Fibroblast of skin of back (primary cell): ENCODE data around the gene ZNF112. TPM values are rescaled to one million over a fixed set of nuclear protein-coding genes. Genes with fewer than 3 reads are reported as not detected.
"Not testable (repeated sequence)": the region's sequence is repeated elsewhere in the genome, so short reads cannot be mapped to it uniquely, and the experiment has no call there.

Experiments used
- DNase-seq: peaks from one replicate; pipeline ENCODE4 v3.0.0-alpha.2; 2013
- polyA plus RNA-seq, 2 experiments: library from polyadenylated mRNA; unstranded; fragments of 120-200 nt; gene quantifications; one replicate each; pipeline ENCODE4 v1.2.1, GENCODE V29; 2013; ENCODE audit not compliant: insufficient read length in 2 of 2

ZNF112 gene
- 2.7 TPM for polyA plus RNA-seq (2013, experiment 1 of 2; ENCODE audit: insufficient read length)
- polyA plus RNA-seq (2013, experiment 2 of 2; ENCODE audit: insufficient read length) = 3.1 TPM

DNA sequence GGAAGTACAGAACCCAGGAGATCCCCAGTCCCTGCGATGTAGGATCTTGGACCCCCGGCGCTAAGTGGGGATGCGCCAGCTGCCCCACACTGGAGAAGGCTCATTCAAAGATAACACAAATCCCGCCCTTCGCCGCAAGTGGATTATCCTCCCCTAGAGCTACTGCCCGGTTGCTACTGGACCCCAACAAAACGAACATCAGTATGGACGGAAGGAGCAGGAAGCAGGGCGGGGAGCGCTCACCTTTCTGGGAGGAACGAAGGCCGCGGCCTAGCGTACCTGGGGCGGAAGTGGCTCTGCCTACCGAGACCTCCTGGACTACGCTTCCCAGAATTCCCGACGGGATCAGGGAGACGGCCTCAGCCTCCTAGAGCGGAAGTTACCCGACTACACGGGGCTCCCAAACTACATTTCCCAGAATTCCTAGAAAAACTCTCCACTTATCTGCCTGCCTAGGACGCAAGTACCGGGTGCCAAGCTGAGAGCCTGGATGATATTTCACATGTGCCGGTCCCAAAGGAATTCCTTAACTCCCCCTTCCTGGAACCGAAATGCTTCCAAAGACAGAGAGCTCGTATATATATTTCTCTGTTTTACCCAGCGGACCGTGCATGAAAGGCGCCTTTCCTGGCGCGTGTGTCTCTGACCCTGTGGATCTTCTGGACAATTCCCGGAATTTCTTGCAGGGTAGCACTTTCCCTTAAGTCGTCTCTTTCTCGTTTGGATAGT lies at the start of gene ZNF112:
TSS of gene ZNF112 (minus strand) at position 298 of the 729 bp plus-strand sequence. CDS start 16,141 bp downstream, outside the sequence.
- DNase-seq = peak; percentile 97

DNA sequence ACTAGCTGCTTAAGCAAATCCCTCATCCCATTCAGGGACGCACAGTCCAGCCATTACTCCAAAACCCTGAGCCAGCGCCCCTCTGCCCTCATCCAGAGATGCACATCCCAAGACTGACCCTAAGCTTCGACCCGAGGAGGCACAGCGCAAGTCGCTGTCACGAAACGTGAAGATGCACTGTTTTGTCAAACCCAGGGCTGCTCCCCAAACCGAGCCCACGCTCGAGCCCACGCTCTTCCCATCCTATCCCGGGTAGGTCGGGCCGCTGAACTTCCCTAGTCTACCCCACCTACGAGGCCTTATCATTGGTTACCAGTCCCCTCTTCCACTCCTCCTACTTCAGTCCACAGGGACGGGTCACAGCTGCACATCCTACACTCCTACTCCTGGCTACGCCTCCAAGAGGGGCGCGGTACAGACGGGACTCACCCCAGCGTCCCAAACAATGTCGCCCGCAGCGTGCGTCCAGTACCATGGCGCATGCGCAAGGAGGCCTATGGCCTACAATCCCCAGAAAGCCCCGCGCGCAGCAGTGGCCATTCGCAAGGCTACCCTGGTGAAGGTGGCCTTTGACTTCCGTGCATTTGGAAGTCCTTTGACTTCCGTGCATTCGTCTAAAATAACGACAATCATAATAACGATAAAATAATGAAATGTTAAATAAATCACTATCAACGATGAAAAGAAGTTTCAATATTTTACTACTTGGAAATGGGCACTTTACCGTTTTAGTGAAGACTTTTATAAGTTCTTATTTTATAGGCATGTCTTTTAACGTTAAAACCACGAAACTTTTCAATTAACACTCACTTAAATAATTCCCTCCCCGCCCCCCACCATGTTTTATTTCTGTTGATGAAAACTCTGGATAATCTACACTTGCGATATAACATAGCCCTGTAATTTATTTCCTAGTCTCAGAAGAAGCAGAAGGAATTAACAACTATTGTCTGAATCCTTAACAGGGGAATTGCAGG lies 44.9 kb upstream of the ZNF112 start, which contains the start of gene ZNF285:
TSS of gene ZNF285 (minus strand) at position 470 of the 977 bp plus-strand sequence. CDS start 4,395 bp downstream, outside the sequence.
- DNase-seq = peak; percentile 97

DNA sequence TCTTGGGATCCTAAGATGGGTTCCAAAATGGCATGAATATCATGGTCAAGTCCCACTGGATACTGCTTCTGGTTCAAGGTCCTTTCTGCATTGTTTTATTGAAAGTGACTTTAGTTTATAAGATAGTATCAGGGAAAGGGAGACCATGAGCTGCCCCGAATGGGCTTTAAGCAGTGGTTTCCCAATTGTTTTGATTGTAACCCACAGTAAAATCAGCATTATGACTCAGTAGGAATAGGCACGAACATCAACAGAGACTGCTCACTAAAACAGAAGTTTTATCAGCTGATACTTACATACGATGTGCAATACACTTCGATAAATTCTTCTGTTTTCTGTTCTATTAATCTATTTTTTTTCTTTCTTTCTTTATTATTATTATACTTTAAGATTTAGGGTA lies 32.8 kb upstream of the ZNF112 start:
- not testable (repeated sequence) for DNase-seq

DNA sequence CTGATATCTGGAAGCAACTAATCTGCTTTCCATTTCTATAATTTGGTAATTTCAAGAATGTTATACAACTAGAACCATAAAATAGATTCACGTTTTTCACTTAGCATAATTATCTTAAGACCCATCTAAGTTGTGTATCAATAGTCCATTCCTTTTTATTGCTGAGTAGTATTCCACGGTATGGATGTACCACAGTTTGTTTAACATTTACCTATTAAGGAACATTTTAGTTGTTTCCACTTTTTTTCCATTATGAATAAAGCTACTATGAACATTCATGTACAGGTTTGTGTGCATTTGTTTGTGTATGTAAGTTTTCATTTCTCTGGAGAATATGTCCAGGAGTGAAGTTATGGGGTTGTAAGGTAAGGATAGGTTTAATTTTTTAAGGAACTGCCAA lies 18.3 kb upstream of the ZNF112 start:
- DNase-seq = no peak

DNA sequence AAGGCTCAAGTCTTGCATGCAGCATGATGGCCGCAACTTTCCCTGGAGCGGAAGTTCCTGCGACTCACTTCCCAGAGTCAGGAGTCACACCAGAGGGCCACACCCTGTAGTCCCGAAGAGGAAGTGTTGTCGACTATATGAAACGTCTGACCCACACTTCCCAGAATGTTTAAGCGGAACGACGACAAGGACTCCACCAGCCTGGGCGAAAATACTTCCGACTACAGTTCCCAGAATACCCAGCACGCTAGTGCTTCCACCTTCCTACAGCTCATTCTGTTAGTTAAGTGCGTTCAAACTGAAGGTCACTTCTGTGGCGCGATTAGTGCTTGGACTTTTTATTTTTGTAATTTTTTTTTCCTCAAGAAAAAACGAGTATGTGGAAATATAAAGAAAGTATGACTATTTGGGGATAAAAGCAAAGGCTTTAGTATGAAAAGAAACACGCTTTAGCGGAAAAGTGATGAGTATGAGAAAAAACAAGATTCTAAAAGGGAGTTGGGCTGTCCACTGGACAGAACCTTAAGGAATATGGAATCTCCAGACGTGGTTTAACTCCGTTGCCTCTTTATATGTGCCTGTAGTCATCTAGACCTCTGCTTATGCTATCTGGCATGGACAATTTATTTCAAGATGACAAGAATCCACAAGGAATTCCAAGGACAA lies 15.5 kb upstream of the ZNF112 start:
- DNase-seq = no peak

DNA sequence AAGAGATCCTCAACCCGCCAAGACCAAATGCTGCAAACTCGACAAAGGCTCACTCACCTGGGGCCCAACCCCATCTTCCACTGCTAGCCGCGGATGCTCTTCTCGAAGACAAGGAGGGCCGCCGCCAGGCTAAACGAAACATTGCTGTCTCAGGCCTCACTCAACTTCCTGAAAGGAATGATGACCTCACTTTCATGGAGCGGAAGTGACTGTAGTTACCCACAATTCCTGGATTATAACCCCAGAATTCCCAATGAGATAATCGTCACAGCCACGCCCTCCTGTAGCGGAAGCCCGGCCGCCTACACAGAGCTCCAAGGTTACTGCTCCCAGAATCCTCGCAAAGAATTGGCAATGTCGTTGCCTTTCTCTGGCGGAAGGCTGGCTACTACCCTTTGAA lies 10.5 kb upstream of the ZNF112 start:
- DNase-seq = peak; percentile 23

DNA sequence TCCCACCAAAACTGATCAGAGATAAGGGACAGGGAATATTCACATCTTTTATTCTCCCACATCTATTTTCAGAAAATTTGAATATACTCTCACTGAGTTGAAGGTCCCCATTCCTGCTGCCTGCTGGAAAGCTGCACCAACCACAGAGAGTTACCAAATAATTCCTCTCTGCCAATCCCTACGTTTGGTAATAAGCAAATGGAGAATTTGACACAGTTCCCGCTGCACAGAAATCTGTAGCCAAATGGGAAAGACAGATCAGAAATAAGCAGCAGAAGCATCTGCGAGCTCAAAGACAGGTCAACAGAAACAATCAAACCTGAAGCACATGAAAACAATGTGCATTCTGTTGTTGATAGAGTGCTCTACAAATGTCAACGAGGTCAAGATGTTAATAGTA lies 9.9 kb downstream of the ZNF112 start:
- DNase-seq = no peak

DNA sequence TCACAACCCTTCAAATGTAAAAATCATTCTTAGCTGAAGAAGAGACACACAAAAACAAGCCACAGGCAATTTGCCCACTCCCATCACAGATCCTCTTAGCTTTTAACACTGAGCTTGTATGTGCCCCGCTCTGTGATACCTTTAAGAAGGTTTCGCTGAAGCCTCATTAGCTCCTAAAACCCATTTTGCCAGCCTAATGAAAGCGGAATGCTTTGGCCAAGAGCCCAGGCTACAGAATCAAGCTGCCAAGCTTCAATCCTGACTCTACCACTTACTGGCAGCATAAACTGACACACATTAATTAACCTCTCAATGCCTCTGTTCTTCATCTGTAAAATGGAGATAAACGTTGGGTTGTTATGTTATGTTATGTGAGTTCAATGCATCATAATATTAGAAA lies 10.5 kb downstream of the ZNF112 start:
- no peak for DNase-seq

DNA sequence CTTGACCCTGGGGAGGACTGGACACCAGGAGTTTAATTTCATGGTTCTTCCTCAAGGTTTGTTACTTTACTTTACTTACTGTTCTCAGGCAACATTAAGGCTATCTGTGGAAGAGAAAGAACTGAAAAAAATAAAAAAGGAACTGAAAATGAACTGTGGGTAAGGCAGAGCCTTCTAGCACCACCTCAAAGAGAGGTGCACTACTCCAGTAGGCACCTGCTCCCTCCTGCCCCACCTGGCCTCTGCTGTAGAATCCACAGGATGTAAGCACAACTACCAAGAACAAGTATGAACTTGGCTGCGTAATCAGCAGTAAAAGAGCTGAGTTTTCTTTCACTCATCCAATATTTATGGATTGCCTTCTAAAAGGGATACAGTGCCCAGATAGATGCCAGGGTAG lies 12.2 kb downstream of the ZNF112 start:
- DNase-seq = no peak

DNA sequence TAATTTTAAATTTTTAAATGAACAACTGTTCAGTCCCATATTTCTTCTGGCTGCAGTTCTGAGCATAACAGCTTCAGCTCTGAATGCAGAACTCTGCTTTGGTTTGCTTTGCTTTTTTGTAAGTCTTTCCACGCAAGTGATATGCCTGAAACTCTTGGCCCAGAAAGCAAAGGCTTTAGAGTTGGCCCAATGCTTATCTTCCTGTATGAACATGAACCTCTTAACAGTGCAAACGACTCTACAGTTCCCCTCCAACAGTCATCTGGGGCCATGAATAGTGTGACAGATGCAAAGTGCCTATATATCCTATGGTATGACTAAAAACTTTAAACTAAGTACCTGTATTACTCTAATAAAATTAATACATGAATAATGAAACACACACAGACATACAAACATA lies 14.7 kb downstream of the ZNF112 start:
- DNase-seq = no peak

DNA sequence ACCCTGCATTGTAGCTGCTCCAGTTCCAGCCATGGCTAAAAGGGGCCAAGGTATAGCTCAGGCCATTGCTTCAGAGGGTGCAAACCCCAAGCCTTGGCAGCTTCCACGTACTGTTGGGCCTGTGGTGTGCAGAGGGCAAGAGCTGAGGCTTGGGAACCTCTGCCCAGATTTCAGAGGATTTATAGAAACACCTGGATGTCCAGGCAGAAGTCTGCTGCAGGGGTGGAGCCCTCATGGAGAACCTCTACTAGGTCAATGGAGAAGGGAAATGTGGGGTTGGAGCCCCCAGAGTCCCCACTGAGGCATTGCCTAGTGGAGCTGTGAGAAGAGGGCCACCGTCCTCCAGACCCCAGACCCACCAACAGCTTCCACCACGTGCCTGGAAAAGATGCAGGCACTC lies 21.8 kb downstream of the ZNF112 start:
- not testable (repeated sequence) for DNase-seq

DNA sequence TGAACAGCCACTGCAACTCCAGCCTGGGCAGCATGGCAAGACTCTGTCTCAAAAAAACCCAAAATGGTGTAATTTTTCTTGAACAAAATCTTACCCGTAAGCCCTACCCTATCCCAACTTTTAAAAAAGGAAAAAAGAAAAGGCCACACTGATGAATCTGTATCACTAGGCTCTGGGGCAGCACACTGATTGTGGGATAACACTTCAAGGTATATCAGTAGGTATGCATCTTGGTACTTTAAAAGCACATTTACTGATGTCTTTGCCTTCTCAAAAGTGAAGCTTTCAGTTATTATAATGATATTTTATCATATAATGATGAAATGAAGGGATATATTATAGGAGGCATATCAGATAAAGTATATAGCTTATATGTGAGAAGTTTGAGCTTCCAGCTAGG lies 24.3 kb downstream of the ZNF112 start:
- DNase-seq = no peak

DNA sequence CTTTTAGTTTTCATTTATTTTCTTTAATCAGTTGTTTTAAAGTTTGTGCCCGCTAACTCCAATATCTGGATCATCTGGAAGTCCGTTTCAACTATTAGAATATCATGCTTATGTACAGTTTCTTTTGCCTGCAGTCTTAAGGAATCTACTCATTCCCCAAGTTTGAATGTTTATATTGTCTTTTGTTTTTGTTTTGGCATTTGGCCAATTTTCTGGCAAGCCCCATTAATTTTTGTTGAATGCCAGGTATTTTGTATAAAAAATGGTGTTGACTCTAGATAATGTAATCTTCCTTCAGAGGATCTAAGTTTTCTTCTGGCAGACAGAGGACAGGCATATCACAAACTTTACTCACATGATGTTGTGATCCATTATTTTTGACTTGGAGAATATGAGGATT lies 40.6 kb downstream of the ZNF112 start:
- DNase-seq = no peak

DNA sequence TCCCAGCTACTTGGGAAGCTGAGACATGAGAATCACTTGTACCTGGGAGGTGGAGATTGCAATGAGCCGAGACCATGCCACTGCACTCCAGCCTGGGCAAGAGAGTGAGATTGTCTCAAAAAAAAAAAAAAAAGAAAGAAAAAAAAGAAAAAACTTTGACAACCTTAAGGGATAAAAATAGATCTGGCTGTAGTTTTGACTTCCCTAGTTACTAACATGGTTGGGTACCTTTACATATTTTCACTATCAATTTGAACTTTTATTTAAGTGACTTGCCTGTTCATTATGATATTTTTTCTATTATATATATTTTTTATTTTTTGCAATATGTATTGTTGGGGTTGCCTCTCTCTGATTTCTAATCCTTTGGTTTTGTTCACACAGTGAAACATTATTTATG lies 43.2 kb downstream of the ZNF112 start:
- DNase-seq = no peak

DNA sequence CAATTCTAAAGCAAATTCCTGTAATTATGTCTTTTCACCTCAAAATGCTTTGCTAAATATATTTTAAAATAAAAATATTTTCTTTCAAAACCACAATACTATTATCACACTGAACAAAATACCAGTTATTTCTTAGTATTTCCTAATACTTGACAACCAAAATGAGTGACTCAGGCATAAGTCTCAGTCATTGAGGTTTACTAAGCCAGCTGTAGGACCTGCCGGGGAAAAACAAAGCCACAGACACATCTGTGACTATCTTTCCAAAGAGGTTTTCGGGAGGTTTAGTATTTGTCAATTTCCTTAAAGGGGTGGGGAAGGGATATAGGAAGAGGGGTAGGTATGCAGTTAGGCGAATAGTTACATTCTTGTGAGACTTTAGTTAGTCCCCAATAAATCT lies 48.5 kb downstream of the ZNF112 start:
- DNase-seq = no peak

DNA sequence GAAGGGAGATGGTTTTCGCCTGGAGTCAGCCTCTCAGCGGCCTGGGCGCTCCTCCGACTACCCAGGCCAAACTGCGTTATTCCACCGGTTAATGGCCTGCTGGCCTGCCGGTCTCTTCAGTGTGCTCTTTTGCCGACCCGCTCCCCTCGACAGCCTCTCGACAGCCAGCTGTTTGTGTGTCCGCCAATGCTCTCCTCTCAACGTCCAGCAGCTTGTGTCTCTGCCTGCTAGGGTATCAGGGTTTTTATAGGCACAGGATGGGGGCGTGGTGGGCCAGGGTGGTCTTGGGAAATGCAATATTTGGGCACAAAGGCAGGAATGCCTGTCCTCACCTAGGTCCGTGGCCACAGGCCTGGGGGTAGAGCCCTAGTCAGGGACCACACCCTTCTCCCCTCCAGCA lies 50.2 kb downstream of the ZNF112 start:
- no peak for DNase-seq

DNA sequence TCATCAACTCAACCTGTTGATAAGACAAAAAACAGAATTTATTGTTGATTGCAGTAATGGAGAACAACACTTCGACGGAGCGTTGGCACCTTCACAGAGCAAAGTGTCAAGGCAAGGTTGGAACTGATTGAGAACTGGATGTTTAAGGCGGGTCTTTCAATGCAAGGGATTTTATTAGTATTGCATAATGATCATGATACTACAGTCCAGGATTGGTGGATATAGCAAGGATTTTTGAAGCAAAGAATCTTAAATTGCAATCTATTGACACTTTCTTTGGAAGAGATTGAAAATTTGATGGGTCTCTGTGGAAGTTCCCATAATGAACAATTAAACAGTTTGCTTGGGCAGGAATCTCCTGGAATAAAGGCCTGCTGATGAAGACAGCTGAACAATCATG lies 51.0 kb downstream of the ZNF112 start:
- no peak for DNase-seq

DNA sequence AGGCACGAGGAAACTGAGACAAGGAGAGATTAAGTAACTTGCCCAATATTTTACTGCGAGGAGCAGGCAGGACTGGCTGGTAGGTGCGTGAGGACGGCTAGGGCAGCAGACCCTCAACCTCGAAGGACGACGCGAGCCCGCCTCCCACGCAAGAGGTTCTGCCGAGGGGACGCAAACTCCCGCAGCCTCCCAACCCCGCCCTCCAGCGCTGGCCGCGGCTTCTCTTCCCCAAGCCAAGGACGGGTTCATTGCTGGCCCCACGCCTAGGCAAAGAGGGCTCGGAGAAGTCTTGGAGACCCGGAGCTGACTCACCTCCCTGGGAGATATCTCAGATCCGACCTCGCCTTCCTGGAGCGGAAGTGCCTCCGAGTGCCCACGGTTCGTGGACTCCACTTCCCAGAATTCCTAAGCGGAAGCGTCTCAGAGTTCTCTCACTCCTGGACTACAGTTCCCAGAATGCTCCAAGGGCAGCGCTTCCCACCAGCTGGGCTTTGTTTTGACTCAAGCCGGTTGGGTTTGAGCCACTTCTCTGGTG lies 51.8 kb downstream of the ZNF112 start, which contains the start of gene ZNF235:
TSS of gene ZNF235 (minus strand) at position 367 of the 535 bp plus-strand sequence. CDS start 1,621 bp downstream, outside the sequence.
- DNase-seq = peak; percentile 99

DNA sequence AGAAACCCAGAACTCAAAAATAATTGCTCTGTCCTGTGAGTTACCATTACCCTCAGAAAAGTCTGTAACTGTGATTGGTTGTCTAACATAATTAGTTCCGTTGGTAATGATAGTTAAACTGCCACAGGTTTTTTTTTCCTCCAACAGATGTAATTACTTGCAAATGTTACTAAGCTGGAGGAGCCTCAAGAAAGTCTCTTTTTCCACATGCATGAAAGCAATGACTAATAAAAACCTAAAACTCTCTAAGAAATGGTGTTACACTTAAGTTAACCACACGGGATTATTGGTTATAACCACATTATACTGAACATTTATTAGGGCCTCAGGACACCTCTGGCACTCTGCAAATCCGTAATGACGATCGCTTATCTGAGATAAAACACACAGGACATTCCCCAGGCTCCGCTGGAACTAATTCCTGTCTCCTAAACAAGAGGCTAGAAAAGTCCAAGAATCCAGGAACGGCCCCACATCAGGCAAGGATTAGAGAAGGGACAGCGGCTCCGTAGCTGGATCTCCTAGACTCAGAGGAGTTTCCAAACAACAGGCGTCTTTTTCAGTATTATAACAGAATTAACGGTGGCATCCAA lies 52.4 kb downstream of the ZNF112 start:
- DNase-seq = peak; percentile 34

DNA sequence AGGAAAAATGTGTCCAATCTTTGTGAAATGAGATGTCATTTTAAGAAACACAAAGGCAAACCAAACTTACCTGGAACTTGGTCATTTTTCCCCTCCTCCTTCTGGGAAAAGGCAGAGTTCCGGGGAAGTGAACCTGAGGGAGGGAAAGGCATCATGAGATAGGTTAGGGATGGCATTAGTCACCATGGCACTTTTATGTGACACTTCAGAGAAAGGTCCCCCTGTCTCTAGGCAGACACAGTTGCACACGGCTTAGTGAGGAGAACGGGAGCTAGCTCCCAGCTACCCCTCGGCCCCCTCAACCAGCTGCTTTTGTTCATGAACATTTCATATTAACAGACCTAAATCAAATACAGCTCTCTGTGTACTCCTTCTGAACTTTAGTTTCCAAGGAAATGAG lies 53.2 kb downstream of the ZNF112 start:
- DNase-seq = peak; percentile 3

DNA sequence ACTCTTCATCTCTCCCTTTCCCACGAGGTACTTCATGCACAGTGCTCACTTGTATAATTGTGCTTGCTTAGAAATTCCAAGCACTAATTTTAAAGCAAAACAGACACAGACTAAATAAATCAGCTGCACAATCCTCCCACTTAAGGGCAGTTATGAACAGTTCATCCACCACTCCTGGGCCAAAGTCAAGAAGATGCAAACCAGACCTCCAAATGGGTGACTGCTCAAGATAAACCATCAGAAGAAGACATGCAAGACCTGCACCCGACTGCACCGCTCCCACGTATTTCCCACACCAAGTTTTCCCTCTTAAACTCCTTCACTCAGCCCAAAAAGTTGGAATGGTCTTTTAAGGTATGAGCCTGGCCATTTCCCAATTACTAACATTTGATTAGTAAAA lies 71.5 kb downstream of the ZNF112 start:
- DNase-seq = no peak

DNA sequence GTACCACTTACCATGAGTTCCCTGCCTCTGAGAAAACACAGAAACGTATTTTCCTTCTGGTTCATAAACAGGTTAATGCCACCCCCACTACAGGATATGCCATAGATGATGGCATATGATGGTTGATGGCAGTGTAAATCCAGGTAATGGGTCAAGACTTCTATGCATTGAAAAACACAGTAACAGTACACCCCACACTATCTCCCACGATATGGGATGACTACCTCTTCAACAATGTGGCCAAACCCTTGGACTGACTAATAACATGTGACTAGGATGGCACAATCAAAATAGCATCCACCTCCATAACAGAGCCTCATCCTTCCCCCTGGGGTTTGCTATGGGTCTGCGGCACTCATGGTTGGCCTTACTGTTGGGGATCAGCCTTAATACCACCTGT lies 73.6 kb downstream of the ZNF112 start:
- no peak for DNase-seq
